ENCODE results near the gene GPX2.

DNA sequence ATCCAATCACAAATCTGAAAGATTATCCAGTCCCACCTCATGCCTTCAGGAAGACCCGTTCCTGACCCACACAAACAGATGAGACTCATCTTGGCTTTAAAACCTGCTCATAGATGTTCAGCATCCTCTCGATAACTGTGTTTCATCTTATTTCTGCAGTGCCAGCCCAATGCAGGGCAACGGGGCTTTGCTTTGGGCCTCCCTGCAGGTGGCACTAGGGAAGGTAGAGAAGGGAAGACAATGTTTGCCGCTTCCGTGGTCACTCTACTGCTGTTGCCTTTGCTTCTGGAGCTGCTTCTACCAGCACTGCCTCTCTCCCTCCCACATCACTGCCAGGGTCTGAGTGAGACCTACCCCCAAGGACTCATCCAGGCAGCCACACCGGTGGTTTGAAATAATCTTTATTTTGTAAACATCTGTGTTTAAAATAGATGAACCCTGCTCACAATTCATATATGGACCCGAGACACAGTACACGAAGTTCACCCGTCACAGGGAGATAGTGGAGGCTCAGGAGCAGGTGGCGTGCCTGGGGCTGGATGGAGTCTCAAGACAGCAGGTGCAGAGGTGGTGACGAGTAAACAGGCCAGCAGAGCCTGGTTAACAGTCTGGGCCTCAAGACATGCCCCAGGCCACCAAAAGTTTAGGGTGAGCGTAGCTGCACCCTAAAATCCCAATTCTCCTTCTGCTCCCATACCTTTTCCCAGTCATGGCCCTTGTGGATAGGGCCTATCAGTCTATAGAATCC, 3.1 kb upstream of the GPX2 start:
- TF ChIP-seq, protein P1, sequence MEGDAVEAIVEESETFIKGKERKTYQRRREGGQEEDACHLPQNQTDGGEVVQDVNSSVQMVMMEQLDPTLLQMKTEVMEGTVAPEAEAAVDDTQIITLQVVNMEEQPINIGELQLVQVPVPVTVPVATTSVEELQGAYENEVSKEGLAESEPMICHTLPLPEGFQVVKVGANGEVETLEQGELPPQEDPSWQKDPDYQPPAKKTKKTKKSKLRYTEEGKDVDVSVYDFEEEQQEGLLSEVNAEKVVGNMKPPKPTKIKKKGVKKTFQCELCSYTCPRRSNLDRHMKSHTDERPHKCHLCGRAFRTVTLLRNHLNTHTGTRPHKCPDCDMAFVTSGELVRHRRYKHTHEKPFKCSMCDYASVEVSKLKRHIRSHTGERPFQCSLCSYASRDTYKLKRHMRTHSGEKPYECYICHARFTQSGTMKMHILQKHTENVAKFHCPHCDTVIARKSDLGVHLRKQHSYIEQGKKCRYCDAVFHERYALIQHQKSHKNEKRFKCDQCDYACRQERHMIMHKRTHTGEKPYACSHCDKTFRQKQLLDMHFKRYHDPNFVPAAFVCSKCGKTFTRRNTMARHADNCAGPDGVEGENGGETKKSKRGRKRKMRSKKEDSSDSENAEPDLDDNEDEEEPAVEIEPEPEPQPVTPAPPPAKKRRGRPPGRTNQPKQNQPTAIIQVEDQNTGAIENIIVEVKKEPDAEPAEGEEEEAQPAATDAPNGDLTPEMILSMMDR (IDR thresholded peaks at IDR 0.05), result no peak
- TF ChIP-seq POLR2A (IDR thresholded peaks at IDR 0.05), result no peak

Measured in Peyer's patch (tissue), 4 donors.